ENCODE results near the gene CUEDC2.
A peak's percentile ranks its signal among the peaks of the same experiment; 100 is the strongest.

- TF ChIP-seq POLR2AphosphoS5 (IDR thresholded peaks at IDR 0.05; ENCODE audit: low read depth, low read length) (no peak), POU2F2 (IDR thresholded peaks at IDR 0.05; ENCODE audit: low read depth, low read length) (no peak), POLR2A (IDR thresholded peaks at IDR 0.05; ENCODE audit: low read depth, low read length) (peak; percentile 73), TAF1 (IDR thresholded peaks at IDR 0.05; ENCODE audit: low read depth, low read length) (peak; percentile 46; the same call in 1 of the 2 replicates)
These were observed 3.3 kb upstream of the CUEDC2 start for GRCh38 chr10:102435529-102436233.
